Sigmoid colon (tissue), 4 donors: ENCODE measurements around the gene DNER.

ENCODE experiments used
- CTCF ChIP-seq, 4 experiments: fragments of 450-650 bp in 3 of 4; fragments of 200-600 bp in 1 of 4; IDR thresholded peaks; one replicate each; pipeline ENCODE4 v1.5.1; 2016 to 2019; ENCODE audit warnings: antibody characterized with exemption in 4 of 4, mild to moderate bottlenecking in 3 of 4, moderate library complexity in 2 of 4
- POLR2A ChIP-seq, 2 donors: fragments of 450-650 bp; IDR thresholded peaks; one replicate each; pipeline ENCODE4 v1.6.1; 2016; ENCODE audit warnings: antibody characterized with exemption in 2 of 2, mild to moderate bottlenecking in 2 of 2, moderate library complexity in 2 of 2
- POLR2AphosphoS5 ChIP-seq, 4 donors: sonication (generic); formaldehyde crosslinking; IDR thresholded peaks; one replicate each; pipeline ENCODE4 v1.6.1; 2017; ENCODE audit warnings: antibody characterized with exemption in 4 of 4

DNA sequence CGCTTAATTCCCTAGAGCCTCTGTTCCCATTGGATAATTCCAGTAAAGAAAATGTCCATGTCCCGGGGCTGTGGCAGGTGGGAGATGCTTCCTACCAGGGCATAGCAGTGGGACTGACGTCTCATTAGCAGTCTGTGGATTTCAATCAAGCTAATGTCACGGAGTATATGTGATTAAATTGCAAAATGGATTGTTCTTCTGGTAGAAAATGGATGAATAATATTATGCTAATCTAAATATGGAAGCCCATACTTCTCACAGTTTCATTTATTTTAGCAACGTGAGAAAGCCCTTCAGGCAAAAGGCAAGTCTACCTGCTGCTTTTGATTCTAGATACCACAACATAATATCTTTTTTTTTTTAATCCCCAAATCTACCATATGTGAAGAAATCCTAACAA, 185.5 kb downstream of the DNER start:
- TF ChIP-seq CTCF (IDR thresholded peaks at IDR 0.05) (no peak), POLR2A (IDR thresholded peaks at IDR 0.05) (no peak), POLR2AphosphoS5 (IDR thresholded peaks at IDR 0.05) (no peak)
